Heart right ventricle (tissue), 16 donors: ENCODE measurements around the gene CKAP2L. TPM values are rescaled to one million over a fixed set of nuclear protein-coding genes. Genes with fewer than 3 reads are reported as not detected.

ENCODE experiments used
- ATAC-seq, 8 donors: fragments of 200-7000 bp; cut with Tn5 transposase; one replicate each; pipeline ENCODE4 v1.9.1; 2020; ENCODE audit warnings: mild to moderate bottlenecking in 8 of 8, moderate library complexity in 8 of 8, moderate number of reproducible peaks in 1 of 8
- DNase-seq, 2 donors: peaks; one replicate each; pipeline ENCODE4 v3.0.0-alpha.2; 2020
- H3K27ac ChIP-seq, 10 donors: fragments of 200-600 bp; sonication (generic) in 2 of 10; one replicate each; pipeline versions ENCODE4 v1.5.0 to v1.8.0; 2020 to 2022; ENCODE audit warnings: mild to moderate bottlenecking in 3 of 10
- H3K27me3 ChIP-seq, 7 donors: fragments of 200-600 bp; one replicate each; pipeline ENCODE4 v1.8.0; 2021 to 2022; ENCODE audit warnings: mild to moderate bottlenecking in 2 of 7
- H3K36me3 ChIP-seq, 9 donors: fragments of 200-600 bp; sonication (generic) in 1 of 9; one replicate each; pipeline versions ENCODE4 v1.5.0 to v1.8.0; 2020 to 2022; ENCODE audit warnings: mild to moderate bottlenecking in 2 of 9
- H3K4me1 ChIP-seq, 9 donors: fragments of 200-600 bp; sonication (generic) in 1 of 9; one replicate each; pipeline versions ENCODE4 v1.5.0 to v1.8.0; 2020 to 2022; ENCODE audit warnings: mild to moderate bottlenecking in 4 of 9
- H3K4me3 ChIP-seq, 10 donors: fragments of 200-600 bp; sonication (generic) in 2 of 10; one replicate each; pipeline versions ENCODE4 v1.5.0 to v1.8.0; 2020 to 2022; ENCODE audit warnings: mild to moderate bottlenecking in 7 of 10, moderate library complexity in 2 of 10
- H3K9me3 ChIP-seq, 11 donors: fragments of 200-600 bp in 10 of 11; sonication (generic) in 2 of 11; one replicate each; pipeline versions ENCODE4 v1.5.0 to v1.8.0; 2013 to 2022; ENCODE audit warnings: mild to moderate bottlenecking in 2 of 11, control low read depth in 1 of 11, moderate library complexity in 1 of 11
- WGBS, 2 donors: extraction: QIAGEN DNeasy Blood & Tissue Kit; methylation state at CpG; one replicate each; pipeline ENCODE4 v1.1.7; 2013; ENCODE audit warnings: inconsistent platforms in 1 of 2; 5-methylcytosine and 5-hydroxymethylcytosine counted together
- intact Hi-C, 10 donors: fragments of 100-400 bp; cut with DNase I; formaldehyde crosslinking; loops; one replicate each; pipeline versions ENCODE4 v1.11.1 to v1.14.2; 2022
- polyA plus RNA-seq, 2 donors: library from polyadenylated mRNA; stranded (reverse); fragments of 200-250 nt; gene quantifications; one replicate each; pipeline ENCODE4 v1.2.3, GENCODE V29; 2013
- total RNA-seq, 10 donors: library from RNA; stranded (reverse); fragmentation: NEBNext Ultra II Directional in 3 of 10; extraction: Animal tissue kit (Norgen Biotek cat#: 25700) in 3 of 10; gene quantifications; one replicate each; pipeline versions ENCODE4 v1.2.1 to v1.2.4, GENCODE V29; 2021 to 2023
- TF ChIP-seq, protein P1 (sequence below), 9 donors: fragments of 200-600 bp; sonication (generic) in 2 of 9; IDR thresholded peaks; one replicate each; pipeline versions ENCODE4 v1.5.0 to v1.8.0; 2021 to 2022; ENCODE audit warnings: antibody characterized with exemption in 9 of 9, mild to moderate bottlenecking in 5 of 9, moderate library complexity in 1 of 9
- donor health status: Arrhythmogenic right ventricular cardiomyopathy.
- donor health status: ischemic (EF 13 %, LVEDD 7.1; RV severe dilation, severe dysfunction).
- donor health status: healthy with polysubstance abuse.
- donor health status: DM: no; HTN: yes; CAD: no.
- donor health status: DM: no; HTN: no; CAD: no.
- donor health status: ischemic (EF 25% LVEDD 6.9; RV normal size, moderate dysfunction).
- donor health status: ischemic (EF 25% LVEDD 5.7; RV mildly dilated, moderate dysfunction).
- donor health status: healthy.
- donor health status: DM: yes; HTN: yes; CAD: no.
- donor health status: Ischemic cardiomyopathy.
- donor health status: ischemic (EF 35%, LVEDD 5.7; RV mildly dilated, moderate dysfunction).
- donor health status: nonischemic (EF 11% LVEDD 7.7; RV severe dilation, severe dysfunction).
- donor health status: DM: yes; HTN: yes; CAD: no.
- donor health status: PGD.
- donor health status: ischemic (EF 29% LVEDD 5.4; RV normal size, mild dysfunction).
- donor health status: nonischemic (EF 23%, LVEDD 6.1; RV moderate dilation, normal function).

CKAP2L gene
- total and polyA plus RNA-seq, 12 donors: 0.03 to 1.8 (median 0.44) TPM; not detected in 5

DNA sequence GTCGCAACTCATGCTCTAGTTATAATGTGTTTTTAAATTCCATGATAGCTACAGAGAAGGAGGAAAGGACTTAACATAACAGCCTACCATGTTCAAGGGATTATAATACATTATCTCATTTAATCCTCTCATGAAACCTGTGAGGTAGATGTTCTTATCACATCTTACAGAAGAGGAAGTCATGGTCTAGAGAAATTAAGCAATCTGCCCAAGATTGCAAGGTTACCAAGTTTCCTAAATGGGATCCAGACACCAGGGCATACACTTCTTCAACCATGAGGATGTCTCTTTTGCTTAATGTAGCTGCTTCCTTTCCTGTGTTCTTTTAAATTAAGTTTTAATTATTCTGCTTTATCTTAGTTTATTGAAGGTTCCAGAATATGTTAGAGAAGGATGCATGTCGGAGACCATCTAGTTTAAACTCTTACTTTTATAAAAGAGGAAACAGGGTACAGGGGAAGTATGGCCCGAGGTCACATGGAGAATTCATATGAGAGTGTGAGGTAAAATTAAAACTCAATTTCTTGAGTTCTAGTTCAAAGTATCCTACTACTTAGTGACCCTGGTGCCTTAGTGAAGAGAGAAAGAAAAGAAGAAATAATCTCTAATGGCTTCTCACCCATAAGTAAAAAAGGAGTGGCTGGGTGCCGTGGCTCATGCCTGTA lies 23.5 kb upstream of the CKAP2L start:
- no peak for ATAC-seq
- WGBS, 2 donors: 83 to 85% methylated on average over 4 of the region's 4 CpGs
- intact Hi-C loops: no loop called here

DNA sequence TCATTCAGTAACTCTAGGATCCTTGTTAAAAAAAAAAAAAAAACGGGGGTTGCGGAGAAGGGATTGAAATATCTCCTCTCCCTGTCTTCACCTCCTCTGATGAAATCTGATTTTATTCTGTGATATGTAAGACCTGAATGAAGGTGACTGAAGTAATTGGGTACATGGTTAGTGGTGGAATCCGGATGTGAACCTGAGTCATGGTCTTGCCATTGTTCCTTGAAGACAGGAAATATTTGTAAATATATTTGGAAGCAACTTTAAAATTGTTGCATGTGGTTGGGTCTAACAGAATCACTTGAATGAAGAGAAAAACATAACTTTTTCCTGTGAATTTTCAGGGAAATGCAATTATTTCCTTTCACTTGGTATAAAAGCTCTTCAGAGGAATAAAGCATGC lies 22.9 kb upstream of the CKAP2L start:
- Histone ChIP-seq H3K36me3 (no peaks in the 10 kb centered on the region), H3K27me3 (peaks cover 0 to 7% (median 0%) of the 10 kb centered on the region in 7 donors), H3K9me3 (no peaks in the 10 kb centered on the region), H3K4me1 (peaks cover 0 to 30% (median 0%) of the 10 kb centered on the region in 9 donors), H3K4me3 (no peak overlapping the region), H3K27ac (no peak overlapping the region)
- ATAC-seq (no peak), DNase-seq (no peak)
- intact Hi-C loops: no loop called here
- 72 to 83% methylated on average over 3 of the region's 3 CpGs for WGBS, 2 donors
- TF ChIP-seq, protein P1, sequence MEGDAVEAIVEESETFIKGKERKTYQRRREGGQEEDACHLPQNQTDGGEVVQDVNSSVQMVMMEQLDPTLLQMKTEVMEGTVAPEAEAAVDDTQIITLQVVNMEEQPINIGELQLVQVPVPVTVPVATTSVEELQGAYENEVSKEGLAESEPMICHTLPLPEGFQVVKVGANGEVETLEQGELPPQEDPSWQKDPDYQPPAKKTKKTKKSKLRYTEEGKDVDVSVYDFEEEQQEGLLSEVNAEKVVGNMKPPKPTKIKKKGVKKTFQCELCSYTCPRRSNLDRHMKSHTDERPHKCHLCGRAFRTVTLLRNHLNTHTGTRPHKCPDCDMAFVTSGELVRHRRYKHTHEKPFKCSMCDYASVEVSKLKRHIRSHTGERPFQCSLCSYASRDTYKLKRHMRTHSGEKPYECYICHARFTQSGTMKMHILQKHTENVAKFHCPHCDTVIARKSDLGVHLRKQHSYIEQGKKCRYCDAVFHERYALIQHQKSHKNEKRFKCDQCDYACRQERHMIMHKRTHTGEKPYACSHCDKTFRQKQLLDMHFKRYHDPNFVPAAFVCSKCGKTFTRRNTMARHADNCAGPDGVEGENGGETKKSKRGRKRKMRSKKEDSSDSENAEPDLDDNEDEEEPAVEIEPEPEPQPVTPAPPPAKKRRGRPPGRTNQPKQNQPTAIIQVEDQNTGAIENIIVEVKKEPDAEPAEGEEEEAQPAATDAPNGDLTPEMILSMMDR (IDR thresholded peaks at IDR 0.05): no peak

More for the DNA sequence above, 23.5 kb upstream of the CKAP2L start:
- Histone ChIP-seq H3K36me3 (no peaks in the 10 kb centered on the region), H3K9me3 (no peaks in the 10 kb centered on the region), H3K4me3 (no peak overlapping the region), H3K27ac (no peak overlapping the region), H3K4me1 (peaks cover 0 to 30% (median 0%) of the 10 kb centered on the region in 9 donors), H3K27me3 (peaks cover 0 to 7% (median 0%) of the 10 kb centered on the region in 7 donors)
- no peak for DNase-seq
- TF ChIP-seq, protein P1 (IDR thresholded peaks at IDR 0.05): no peak

DNA sequence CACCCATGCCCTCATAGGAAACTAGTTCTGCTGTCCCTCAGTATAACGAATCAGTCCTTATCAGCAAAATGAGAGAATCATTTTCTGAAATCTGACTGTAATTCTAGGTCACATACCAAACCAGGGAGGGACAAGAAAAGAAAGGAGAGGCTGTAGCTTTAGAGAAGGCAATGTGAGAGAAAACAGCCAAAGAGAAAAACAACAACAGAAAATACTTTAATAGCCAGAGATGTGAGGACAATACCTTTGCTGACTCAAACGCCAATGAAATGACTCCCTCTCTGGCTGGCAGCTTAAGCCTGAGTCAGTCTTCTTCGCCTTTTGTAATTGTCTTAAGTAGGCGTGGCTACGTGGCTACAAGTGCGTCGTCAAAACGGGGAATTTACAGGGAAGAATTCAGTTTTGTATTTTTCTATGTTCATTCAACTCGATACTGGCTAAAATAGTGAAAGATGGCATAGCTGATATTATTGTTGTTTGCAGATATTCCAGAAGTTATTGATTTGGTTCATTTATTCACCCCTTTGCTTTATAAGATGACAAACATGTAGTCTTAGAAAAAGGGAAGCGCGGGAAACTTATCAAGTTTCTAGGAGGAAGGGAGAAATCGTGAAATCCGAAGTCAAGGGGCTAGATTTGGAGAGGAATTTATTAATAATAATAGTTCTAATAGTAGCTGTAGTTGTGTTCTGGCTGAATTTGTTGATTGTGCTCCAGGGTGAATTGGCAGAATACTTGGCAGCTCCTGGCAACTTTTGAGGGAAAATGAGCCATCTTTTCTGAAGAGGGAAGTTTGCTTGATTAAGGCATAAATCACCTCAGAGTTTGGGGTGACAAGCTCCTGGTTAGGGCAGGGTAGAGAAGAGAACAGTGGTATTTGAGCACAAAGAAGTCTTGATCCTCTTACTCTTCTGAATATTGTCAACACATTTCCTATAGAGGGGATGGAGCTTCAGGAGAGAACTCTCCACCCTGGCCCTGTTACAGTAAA lies 20.1 kb upstream of the CKAP2L start, which contains the start of gene IL1A:
Gene IL1A (minus strand): TSS at position 295 of the 991 bp plus-strand sequence. CDS start 723 bp downstream, outside the sequence.
- no peak within 1 kb of the TSS for H3K27ac ChIP-seq
- TF ChIP-seq, protein P1 (IDR thresholded peaks at IDR 0.05): no peak
- H3K4me1 ChIP-seq: peaks cover 0 to 30% (median 0%) of the 10 kb centered on the region in 9 donors
- DNase-seq (no peak), ATAC-seq (no peak)
- no peaks in the 10 kb centered on the region for H3K9me3 ChIP-seq
- no peaks in the 10 kb centered on the region for H3K36me3 ChIP-seq
- H3K27me3 ChIP-seq: peaks cover 0 to 7% (median 0%) of the 10 kb centered on the region in 7 donors
- H3K4me3 ChIP-seq: no peak within 1 kb of the TSS
- 54 to 56% methylated on average over 13 of the region's 13 CpGs for WGBS, 2 donors
- intact Hi-C loops: no loop called here

DNA sequence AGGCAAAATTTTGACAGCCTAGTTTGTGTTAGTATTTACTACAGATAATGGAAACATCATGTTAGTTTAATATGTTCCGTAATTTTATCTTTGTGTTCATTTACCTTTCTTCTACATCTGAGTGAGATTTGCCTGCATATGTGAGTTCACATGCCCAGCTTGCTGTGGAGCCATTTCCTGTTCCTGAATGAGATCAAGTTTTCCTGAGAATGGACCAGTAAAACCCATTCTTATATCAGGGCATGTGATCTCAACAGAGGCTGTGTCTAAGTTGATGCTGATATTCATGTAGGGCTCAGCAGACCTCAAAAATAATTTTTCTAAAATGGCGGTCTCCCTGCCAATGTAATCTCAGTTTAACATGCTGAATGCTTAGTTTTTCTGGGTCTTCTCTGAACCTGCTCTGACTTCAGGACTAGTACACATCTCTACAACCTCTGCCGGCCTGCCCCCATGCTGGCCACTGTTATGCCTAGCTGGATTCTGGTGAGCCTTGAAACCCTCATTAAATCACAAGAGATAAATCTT lies 18.8 kb upstream of the CKAP2L start:
- ATAC-seq: no peak
- no peak for DNase-seq
- Histone ChIP-seq H3K9me3 (no peaks in the 10 kb centered on the region), H3K36me3 (no peaks in the 10 kb centered on the region), H3K4me1 (peaks cover 0 to 21% (median 0%) of the 10 kb centered on the region in 9 donors), H3K27ac (no peak overlapping the region), H3K4me3 (no peak overlapping the region), H3K27me3 (peaks cover 0 to 7% (median 0%) of the 10 kb centered on the region in 7 donors)
- intact Hi-C loops: no loop called here
- WGBS, 2 donors: 94 to 97% methylated on average over 3 of the region's 3 CpGs
- TF ChIP-seq, protein P1 (IDR thresholded peaks at IDR 0.05): no peak
